GM19438 (cell line): ENCODE data around the gene BRIP1.
"Not testable (repeated sequence)": the region's sequence is repeated elsewhere in the genome, so short reads cannot be mapped to it uniquely, and the experiment has no call there.

Experiments used
- ATAC-seq: cut with Tn5 transposase; IDR thresholded peaks from one replicate; pipeline ENCODE4 v1.9.1; 2021; ENCODE audit warnings: low read depth; ENCODE audit not compliant: unreplicated experiment

The BRIP1 gene

GRCh38 chr17:61736438-61736837 is 126.9 kb downstream of the BRIP1 start:
- ATAC-seq: no peak

- no peak for ATAC-seq
Measured at GRCh38 chr17:61735807-61736206, 127.5 kb downstream of the BRIP1 start.

- no peak for ATAC-seq
Measured at GRCh38 chr17:61734466-61734865, 128.9 kb downstream of the BRIP1 start.

GRCh38 chr17:61734012-61734411 is 129.3 kb downstream of the BRIP1 start:
- no peak for ATAC-seq

- no peak for ATAC-seq
Measured at GRCh38 chr17:61733021-61733420, 130.3 kb downstream of the BRIP1 start.

GRCh38 chr17:61732169-61732568 is 131.2 kb downstream of the BRIP1 start:
- no peak for ATAC-seq

- ATAC-seq: no peak
Measured at GRCh38 chr17:61731330-61731729, 132.0 kb downstream of the BRIP1 start.

GRCh38 chr17:61729690-61730268 is 133.5 kb downstream of the BRIP1 start:
- no peak for ATAC-seq

GRCh38 chr17:61728297-61728836 is 135.0 kb downstream of the BRIP1 start:
- no peak for ATAC-seq

GRCh38 chr17:61727798-61728197 is 135.5 kb downstream of the BRIP1 start:
- not testable (repeated sequence) for ATAC-seq

- ATAC-seq: no peak
Measured at GRCh38 chr17:61726977-61727376, 136.4 kb downstream of the BRIP1 start.

- ATAC-seq: no peak
Measured at GRCh38 chr17:61724777-61725176, 138.6 kb downstream of the BRIP1 start.

- ATAC-seq: no peak
Measured at GRCh38 chr17:61723914-61724313, 139.4 kb downstream of the BRIP1 start.

GRCh38 chr17:61723183-61723582 is 140.1 kb downstream of the BRIP1 start:
- no peak for ATAC-seq

GRCh38 chr17:61722398-61722797 is 140.9 kb downstream of the BRIP1 start:
- no peak for ATAC-seq

GRCh38 chr17:61720016-61720795 is 143.1 kb downstream of the BRIP1 start:
- no peak for ATAC-seq

GRCh38 chr17:61719220-61719619 is 144.1 kb downstream of the BRIP1 start:
- ATAC-seq: not testable (repeated sequence)

- ATAC-seq: no peak
Measured at GRCh38 chr17:61718022-61718421, 145.3 kb downstream of the BRIP1 start.

- no peak for ATAC-seq
Measured at GRCh38 chr17:61717352-61717751, 146.0 kb downstream of the BRIP1 start.

GRCh38 chr17:61716225-61716829 is 147.0 kb downstream of the BRIP1 start:
- ATAC-seq: no peak

GRCh38 chr17:61715348-61715747 is 148.0 kb downstream of the BRIP1 start:
- ATAC-seq: no peak

- no peak for ATAC-seq
Measured at GRCh38 chr17:61714300-61714699, 149.0 kb downstream of the BRIP1 start.
